HUES6 (cell line): ENCODE results near the gene CD58.
"Not testable (repeated sequence)": the region's sequence is repeated elsewhere in the genome, so short reads cannot be mapped to it uniquely, and the experiment has no call there.

Experiments
- H3K27ac ChIP-seq: 2 replicates; pipeline ENCODE4 v1.7.0; 2013; ENCODE audit warnings: low read depth, mild to moderate bottlenecking, low read length, inconsistent platforms
- H3K27me3 ChIP-seq: 2 replicates; pipeline ENCODE4 v1.6.1; 2013; ENCODE audit warnings: low read length; ENCODE audit not compliant: control insufficient read depth, insufficient read depth
- H3K36me3 ChIP-seq: 2 replicates; pipeline ENCODE4 v1.6.1; 2013; ENCODE audit warnings: low read length; ENCODE audit not compliant: control insufficient read depth, insufficient read depth
- H3K4me1 ChIP-seq: 2 replicates; pipeline ENCODE4 v1.6.1; 2013; ENCODE audit warnings: low read length; ENCODE audit not compliant: control insufficient read depth, insufficient read depth
- H3K4me3 ChIP-seq: 2 replicates; pipeline ENCODE4 v1.5.1; 2013; ENCODE audit warnings: low read depth, low read length
- H3K9ac ChIP-seq: one replicate; pipeline ENCODE4 v1.6.1; 2013; ENCODE audit warnings: mild to moderate bottlenecking, low read length
- H3K9me3 ChIP-seq: 2 replicates; pipeline ENCODE4 v1.6.1; 2013; ENCODE audit warnings: low read depth, low read length; ENCODE audit not compliant: control insufficient read depth, insufficient read depth

CD58 gene

GRCh38 chr1:116568662-116569380, 2.0 kb downstream of the CD58 start:
- Histone ChIP-seq H3K27me3 (peaks cover 9% of the 10 kb centered on the region), H3K9ac (no peak overlapping the region), H3K36me3 (no peaks in the 10 kb centered on the region), H3K9me3 (peaks cover 7% of the 10 kb centered on the region; the same call in 1 of the 2 replicates), H3K4me3 (no peak overlapping the region), H3K4me1 (peaks cover 17% of the 10 kb centered on the region), H3K27ac (no peak overlapping the region)

- Histone ChIP-seq H3K9me3 (peaks cover 14% of the 10 kb centered on the region), H3K4me1 (peaks cover 17% of the 10 kb centered on the region), H3K36me3 (no peaks in the 10 kb centered on the region), H3K27me3 (peaks cover 9% of the 10 kb centered on the region), H3K9ac (no peak overlapping the region), H3K27ac (no peak overlapping the region), H3K4me3 (no peak overlapping the region)
Measured at GRCh38 chr1:116567790-116568661, 2.8 kb downstream of the CD58 start.

GRCh38 chr1:116565222-116565621, 5.6 kb downstream of the CD58 start:
- Histone ChIP-seq H3K4me1 (peaks cover 5% of the 10 kb centered on the region), H3K4me3 (no peak overlapping the region), H3K27ac (no peak overlapping the region), H3K9ac (no peak overlapping the region), H3K27me3 (no peaks in the 10 kb centered on the region), H3K36me3 (no peaks in the 10 kb centered on the region), H3K9me3 (peaks cover 21% of the 10 kb centered on the region)

- Histone ChIP-seq H3K9me3 (peaks cover 21% of the 10 kb centered on the region), H3K9ac (no peak overlapping the region), H3K27ac (no peak overlapping the region), H3K36me3 (no peaks in the 10 kb centered on the region), H3K4me1 (no peaks in the 10 kb centered on the region), H3K27me3 (no peaks in the 10 kb centered on the region), H3K4me3 (no peak overlapping the region)
Measured at GRCh38 chr1:116564426-116564825, 6.4 kb downstream of the CD58 start.

- peaks cover 21% of the 10 kb centered on the region for H3K9me3 ChIP-seq
- not testable (repeated sequence) for H3K27me3 ChIP-seq, H3K4me1 ChIP-seq, H3K36me3 ChIP-seq, H3K9ac ChIP-seq, H3K4me3 ChIP-seq, H3K27ac ChIP-seq
Measured at GRCh38 chr1:116562465-116562864, 8.4 kb downstream of the CD58 start.

- Histone ChIP-seq H3K9ac (no peak overlapping the region), H3K27ac (no peak overlapping the region), H3K4me3 (no peak overlapping the region), H3K36me3 (no peaks in the 10 kb centered on the region), H3K9me3 (peaks cover 21% of the 10 kb centered on the region), H3K4me1 (no peaks in the 10 kb centered on the region), H3K27me3 (no peaks in the 10 kb centered on the region)
Measured at GRCh38 chr1:116561563-116561962, 9.3 kb downstream of the CD58 start.

GRCh38 chr1:116560704-116561490, 9.9 kb downstream of the CD58 start:
- Histone ChIP-seq H3K9ac (no peak overlapping the region), H3K27me3 (no peaks in the 10 kb centered on the region), H3K27ac (no peak overlapping the region), H3K4me3 (no peak overlapping the region), H3K36me3 (no peaks in the 10 kb centered on the region), H3K9me3 (peaks cover 21% of the 10 kb centered on the region), H3K4me1 (no peaks in the 10 kb centered on the region)

GRCh38 chr1:116559304-116559761, 11.5 kb downstream of the CD58 start:
- Histone ChIP-seq H3K9ac (no peak overlapping the region), H3K27me3 (no peaks in the 10 kb centered on the region), H3K27ac (no peak overlapping the region), H3K4me3 (no peak overlapping the region), H3K4me1 (no peaks in the 10 kb centered on the region), H3K36me3 (no peaks in the 10 kb centered on the region), H3K9me3 (peaks cover 17% of the 10 kb centered on the region)

GRCh38 chr1:116558571-116558970, 12.3 kb downstream of the CD58 start:
- no peaks in the 10 kb centered on the region for H3K36me3 ChIP-seq
- no peak overlapping the region for H3K4me3 ChIP-seq
- no peak overlapping the region for H3K9ac ChIP-seq
- H3K4me1 ChIP-seq = peaks cover 4% of the 10 kb centered on the region
- no peaks in the 10 kb centered on the region for H3K27me3 ChIP-seq
- H3K9me3 ChIP-seq = peaks cover 12% of the 10 kb centered on the region
- no peak overlapping the region for H3K27ac ChIP-seq

- no peak overlapping the region for H3K27ac ChIP-seq
Measured at GRCh38 chr1:116558140-116558549, 12.7 kb downstream of the CD58 start.

More at GRCh38 chr1:116558140-116558549, 12.7 kb downstream of the CD58 start:
- peaks cover 8% of the 10 kb centered on the region for H3K9me3 ChIP-seq
- H3K4me1 ChIP-seq = peaks cover 8% of the 10 kb centered on the region
- H3K27me3 ChIP-seq = no peaks in the 10 kb centered on the region
- H3K36me3 ChIP-seq = no peaks in the 10 kb centered on the region
- no peak overlapping the region for H3K4me3 ChIP-seq
- H3K9ac ChIP-seq = no peak overlapping the region
